Fibroblast of the aortic adventitia (primary cell): ENCODE measurements around the gene TCF12. TPM values are rescaled to one million over a fixed set of nuclear protein-coding genes. Genes with fewer than 3 reads are reported as not detected.

Experiments used
- DNase-seq: peaks from one replicate; pipeline ENCODE4 v3.0.0-alpha.2; 2010; ENCODE audit warnings: low read depth
- H3K4me3 ChIP-seq: 2 replicates; pipeline ENCODE4 v1.5.1; 2011; ENCODE audit warnings: low read depth, mild to moderate bottlenecking, control low read depth, low read length, moderate library complexity
- CTCF ChIP-seq: IDR thresholded peaks from 2 replicates; pipeline ENCODE4 v1.5.1; 2011; ENCODE audit warnings: mild to moderate bottlenecking, low read length, control low read depth, inconsistent platforms; ENCODE audit not compliant: insufficient read depth
- total RNA-seq: library from RNA; depleted of rRNA; stranded (reverse); fragments of >200 nt; gene quantifications from 2 replicates; pipeline ENCODE4 v1.2.3, GENCODE V29; 2012; ENCODE audit warnings: low replicate concordance

Gene TCF12
- total RNA-seq, 1 donor = 89.2 TPM

GRCh38 chr15:57221134-57221533 lies 302.7 kb downstream of the TCF12 start:
- no peak for TF ChIP-seq CTCF
- DNase-seq = no peak
- H3K4me3 ChIP-seq = peak overlapping the region; percentile 20

GRCh38 chr15:57223345-57223744 lies 304.9 kb downstream of the TCF12 start:
- no peak for DNase-seq
- no peak for TF ChIP-seq CTCF
- H3K4me3 ChIP-seq = no peak overlapping the region

GRCh38 chr15:57223887-57224286 lies 305.4 kb downstream of the TCF12 start:
- DNase-seq = no peak
- TF ChIP-seq CTCF = no peak
- no peak overlapping the region for H3K4me3 ChIP-seq

GRCh38 chr15:57224664-57225063 lies 306.2 kb downstream of the TCF12 start:
- DNase-seq = peak; percentile 47
- no peak overlapping the region for H3K4me3 ChIP-seq
- no peak for TF ChIP-seq CTCF

GRCh38 chr15:57227166-57227565 lies 308.7 kb downstream of the TCF12 start:
- no peak for TF ChIP-seq CTCF
- no peak overlapping the region for H3K4me3 ChIP-seq
- DNase-seq = no peak

GRCh38 chr15:57227899-57228298 lies 309.5 kb downstream of the TCF12 start:
- no peak for TF ChIP-seq CTCF
- no peak overlapping the region for H3K4me3 ChIP-seq
- peak; percentile 92 for DNase-seq

GRCh38 chr15:57228395-57228794 lies 310.0 kb downstream of the TCF12 start:
- no peak for TF ChIP-seq CTCF
- H3K4me3 ChIP-seq = no peak overlapping the region
- DNase-seq = peak; percentile 15
